Esophagus squamous epithelium (tissue), 4 donors: Measurements from ENCODE around the gene MAZ.

Experiments
- CTCF ChIP-seq, 6 experiments: fragments of 450-650 bp in 4 of 6; fragments of 200-600 bp in 2 of 6; sonication (generic) in 2 of 6; IDR thresholded peaks; one replicate each; pipeline ENCODE4 v1.5.1; 2016 to 2019; ENCODE audit warnings: antibody characterized with exemption in 6 of 6, mild to moderate bottlenecking in 4 of 6, moderate library complexity in 4 of 6
- POLR2A ChIP-seq, 4 donors: fragments of 450-650 bp; IDR thresholded peaks; one replicate each; pipeline ENCODE4 v1.6.1; 2017; ENCODE audit warnings: antibody characterized with exemption in 4 of 4, mild to moderate bottlenecking in 4 of 4, moderate library complexity in 3 of 4

- no peak for TF ChIP-seq POLR2A (IDR thresholded peaks at IDR 0.05)
- TF ChIP-seq CTCF (IDR thresholded peaks at IDR 0.05), result no peak
Measured at GRCh38 chr16:29834079-29834478, 27.8 kb downstream of the MAZ start.
